ENCODE results near the gene ECPAS. TPM values are rescaled to one million over a fixed set of nuclear protein-coding genes. Genes with fewer than 3 reads are reported as not detected.

Gene ECPAS
- total and polyA plus RNA-seq, 12 donors, result 17.3 to 99.1 (median 84.1) TPM

DNA sequence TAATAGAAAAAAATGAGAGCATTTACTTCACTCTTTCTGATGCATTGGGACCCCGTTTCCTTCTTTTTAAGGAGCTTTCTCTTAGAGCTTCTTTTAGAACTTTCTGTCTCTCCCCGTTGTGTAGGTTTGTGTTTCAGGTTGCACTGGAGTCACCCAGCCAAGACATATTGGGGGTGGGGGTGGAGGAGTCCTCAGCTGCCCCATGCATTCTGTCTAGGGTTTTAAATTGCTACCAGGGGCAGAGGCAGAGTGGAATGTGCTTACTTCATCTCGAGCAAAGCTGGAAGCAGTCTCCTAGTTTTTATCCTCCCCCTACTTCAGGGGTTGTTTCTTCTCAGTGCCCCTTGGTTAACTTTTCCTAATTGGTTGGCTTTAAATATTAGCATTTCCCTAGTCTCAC lies 163.6 kb downstream of the ECPAS start:
- Histone ChIP-seq H3K36me3 (replicated peaks in 1 of 2) (no peaks in the 10 kb centered on the region), H3K27me3 (no peaks in the 10 kb centered on the region), H3K4me3 (no peak overlapping the region), H3K27ac (no peak overlapping the region), H3K4me1 (replicated peaks in 1 of 2) (no peaks in the 10 kb centered on the region), H3K9me3 (replicated peaks in 1 of 3) (no peaks in the 10 kb centered on the region)
- no peak for TF ChIP-seq POLR2A (IDR thresholded peaks at IDR 0.05)
- TF ChIP-seq, protein P1, sequence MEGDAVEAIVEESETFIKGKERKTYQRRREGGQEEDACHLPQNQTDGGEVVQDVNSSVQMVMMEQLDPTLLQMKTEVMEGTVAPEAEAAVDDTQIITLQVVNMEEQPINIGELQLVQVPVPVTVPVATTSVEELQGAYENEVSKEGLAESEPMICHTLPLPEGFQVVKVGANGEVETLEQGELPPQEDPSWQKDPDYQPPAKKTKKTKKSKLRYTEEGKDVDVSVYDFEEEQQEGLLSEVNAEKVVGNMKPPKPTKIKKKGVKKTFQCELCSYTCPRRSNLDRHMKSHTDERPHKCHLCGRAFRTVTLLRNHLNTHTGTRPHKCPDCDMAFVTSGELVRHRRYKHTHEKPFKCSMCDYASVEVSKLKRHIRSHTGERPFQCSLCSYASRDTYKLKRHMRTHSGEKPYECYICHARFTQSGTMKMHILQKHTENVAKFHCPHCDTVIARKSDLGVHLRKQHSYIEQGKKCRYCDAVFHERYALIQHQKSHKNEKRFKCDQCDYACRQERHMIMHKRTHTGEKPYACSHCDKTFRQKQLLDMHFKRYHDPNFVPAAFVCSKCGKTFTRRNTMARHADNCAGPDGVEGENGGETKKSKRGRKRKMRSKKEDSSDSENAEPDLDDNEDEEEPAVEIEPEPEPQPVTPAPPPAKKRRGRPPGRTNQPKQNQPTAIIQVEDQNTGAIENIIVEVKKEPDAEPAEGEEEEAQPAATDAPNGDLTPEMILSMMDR (IDR thresholded peaks at IDR 0.05), result no peak
- 42 to 67% (median 52%) methylated on average over 3 of the region's 3 CpGs for WGBS, 4 donors
- intact Hi-C loops (cut with DNase I), result no loop called here
- DNase-seq, result no peak

DNA sequence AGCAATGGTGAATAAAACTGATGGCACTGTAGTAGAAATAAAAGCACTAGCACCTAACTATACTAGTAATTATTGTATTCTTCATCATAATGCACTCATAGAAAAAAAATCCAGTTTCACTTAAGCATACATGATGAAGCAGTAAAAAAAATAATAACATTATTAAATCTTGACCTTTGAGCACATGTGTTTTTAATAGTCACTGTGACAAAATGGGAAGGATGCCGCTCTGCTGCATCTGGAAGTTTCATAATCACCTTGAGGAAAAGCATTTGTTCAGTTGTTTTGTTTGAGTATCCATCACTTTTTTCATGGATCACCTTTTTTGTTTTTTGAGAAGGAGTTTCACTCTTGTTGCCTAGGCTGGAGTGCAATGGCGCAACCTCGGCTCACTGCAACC lies 167.4 kb downstream of the ECPAS start:
- intact Hi-C loops (cut with DNase I), result no loop called here
- Histone ChIP-seq H3K4me1 (replicated peaks in 1 of 2) (no peaks in the 10 kb centered on the region), H3K9me3 (replicated peaks in 1 of 3) (no peaks in the 10 kb centered on the region), H3K36me3 (replicated peaks in 1 of 2) (no peaks in the 10 kb centered on the region), H3K4me3 (no peak overlapping the region), H3K27ac (no peak overlapping the region), H3K27me3 (no peaks in the 10 kb centered on the region)
- TF ChIP-seq, protein P1 (IDR thresholded peaks at IDR 0.05), result no peak
- TF ChIP-seq POLR2A (IDR thresholded peaks at IDR 0.05), result no peak
- WGBS, 4 donors, result 60 to 87% (median 71%) methylated on average over 3 of the region's 3 CpGs
- DNase-seq, result no peak

Small RNA genes lying within 50 kb of the gene (small RNA-seq; reads per million reads assigned to genes)
- 0 reads per million in 2 donors for gene RNA5SP294

Other genes with a start within 250 kb of the ECPAS start
- not detected for gene OR2K2, start 154.2 kb downstream of the ECPAS start, total RNA-seq
- not detected for gene OR2K2, start 154.2 kb downstream of the ECPAS start, polyA plus RNA-seq
- gene ZNF483, start 40.8 kb upstream of the ECPAS start, total RNA-seq, result 10 to 100 TPM; 10.4 to 25.1 (median 19.0) TPM
- 1 to 10 TPM; 1.2 to 9.7 (median 3.1) TPM for gene ZNF483, start 40.8 kb upstream of the ECPAS start, polyA plus RNA-seq
- gene PTGR1, start 115.3 kb upstream of the ECPAS start, total RNA-seq, result 100 to 1,000 TPM in 7 of 9 donors, 10 to 100 TPM in 2; 37.0 to 170 (median 129) TPM
- 100 to 1,000 TPM in 1 of 3 donors, 10 to 100 TPM in 2; 30.7 to 121 (median 42.7) TPM for gene PTGR1, start 115.3 kb upstream of the ECPAS start, polyA plus RNA-seq
- 10 to 100 TPM; 13.4 to 29.8 (median 16.6) TPM for gene DNAJC25, start 147.0 kb upstream of the ECPAS start, total RNA-seq
- gene DNAJC25, start 147.0 kb upstream of the ECPAS start, polyA plus RNA-seq, result 10 to 100 TPM in 2 of 3 donors, 1 to 10 TPM in 1; 9.1 to 36.0 (median 10.9) TPM
- gene GNG10, start 177.2 kb upstream of the ECPAS start, total RNA-seq, result 100 to 1,000 TPM in 1 of 9 donors, 10 to 100 TPM in 8; 23.6 to 127 (median 57.6) TPM
- gene GNG10, start 177.2 kb upstream of the ECPAS start, polyA plus RNA-seq, result 10 to 100 TPM; 37.2 to 69.5 (median 53.4) TPM